Ovary (tissue), 3 donors: ENCODE data around the gene UQCC5.

ENCODE experiments used
- CTCF ChIP-seq, 3 donors: fragments of 450-650 bp in 2 of 3; fragments of 200-600 bp in 1 of 3; IDR thresholded peaks; one replicate each; pipeline versions ENCODE4 v1.5.1 to v1.8.0; 2016 to 2022; ENCODE audit warnings: antibody characterized with exemption in 3 of 3, mild to moderate bottlenecking in 1 of 3
- EP300 ChIP-seq: sonication (generic); formaldehyde crosslinking; IDR thresholded peaks from one replicate; pipeline ENCODE4 v1.6.1; 2017; ENCODE audit warnings: antibody characterized with exemption
- POLR2A ChIP-seq: fragments of 450-650 bp; IDR thresholded peaks from one replicate; pipeline ENCODE4 v1.6.1; 2017; ENCODE audit warnings: antibody characterized with exemption, mild to moderate bottlenecking, moderate library complexity
- donor health status: DM: no; HTN: no; CAD: no.

GRCh38 chr3:52537165-52537620 is 788 bp downstream of the UQCC5 start:
- TF ChIP-seq CTCF (IDR thresholded peaks at IDR 0.05), result no peak
- no peak for TF ChIP-seq EP300
- TF ChIP-seq POLR2A, result no peak
